GM19468 (cell line): ENCODE data around the gene CYB561D1.
A peak's percentile ranks its signal among the peaks of the same experiment; 100 is the strongest.

ENCODE experiments used
- ATAC-seq: cut with Tn5 transposase; IDR thresholded peaks from one replicate; pipeline ENCODE4 v1.9.1; 2021; ENCODE audit warnings: mild to moderate bottlenecking, moderate library complexity, moderate number of reproducible peaks; ENCODE audit not compliant: unreplicated experiment; ENCODE audit errors: extremely low read depth

Gene CYB561D1

DNA sequence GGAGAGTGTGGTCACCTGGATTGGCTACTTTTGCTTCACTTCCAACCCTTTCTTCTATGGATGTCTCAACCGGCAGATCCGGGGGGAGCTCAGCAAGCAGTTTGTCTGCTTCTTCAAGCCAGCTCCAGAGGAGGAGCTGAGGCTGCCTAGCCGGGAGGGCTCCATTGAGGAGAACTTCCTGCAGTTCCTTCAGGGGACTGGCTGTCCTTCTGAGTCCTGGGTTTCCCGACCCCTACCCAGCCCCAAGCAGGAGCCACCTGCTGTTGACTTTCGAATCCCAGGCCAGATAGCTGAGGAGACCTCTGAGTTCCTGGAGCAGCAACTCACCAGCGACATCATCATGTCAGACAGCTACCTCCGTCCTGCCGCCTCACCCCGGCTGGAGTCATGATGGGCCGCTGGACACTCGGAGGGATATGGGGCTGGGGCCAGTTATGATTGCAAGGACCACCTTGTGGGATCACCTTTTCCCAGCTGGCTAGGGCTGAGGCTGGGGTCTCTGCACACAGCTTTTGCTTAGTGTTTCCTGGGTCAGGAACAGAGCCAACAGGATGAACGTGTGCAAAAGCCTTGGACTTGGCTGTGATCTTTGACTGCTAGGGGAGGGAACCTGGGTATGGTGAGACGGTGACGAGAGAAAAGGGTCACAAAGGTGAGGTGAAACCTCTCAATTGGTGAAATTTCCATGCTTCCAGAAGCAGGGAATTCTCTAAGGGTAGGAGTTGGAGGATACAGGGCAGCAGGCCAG lies 50.3 kb downstream of the CYB561D1 start:
- no peak for ATAC-seq

DNA sequence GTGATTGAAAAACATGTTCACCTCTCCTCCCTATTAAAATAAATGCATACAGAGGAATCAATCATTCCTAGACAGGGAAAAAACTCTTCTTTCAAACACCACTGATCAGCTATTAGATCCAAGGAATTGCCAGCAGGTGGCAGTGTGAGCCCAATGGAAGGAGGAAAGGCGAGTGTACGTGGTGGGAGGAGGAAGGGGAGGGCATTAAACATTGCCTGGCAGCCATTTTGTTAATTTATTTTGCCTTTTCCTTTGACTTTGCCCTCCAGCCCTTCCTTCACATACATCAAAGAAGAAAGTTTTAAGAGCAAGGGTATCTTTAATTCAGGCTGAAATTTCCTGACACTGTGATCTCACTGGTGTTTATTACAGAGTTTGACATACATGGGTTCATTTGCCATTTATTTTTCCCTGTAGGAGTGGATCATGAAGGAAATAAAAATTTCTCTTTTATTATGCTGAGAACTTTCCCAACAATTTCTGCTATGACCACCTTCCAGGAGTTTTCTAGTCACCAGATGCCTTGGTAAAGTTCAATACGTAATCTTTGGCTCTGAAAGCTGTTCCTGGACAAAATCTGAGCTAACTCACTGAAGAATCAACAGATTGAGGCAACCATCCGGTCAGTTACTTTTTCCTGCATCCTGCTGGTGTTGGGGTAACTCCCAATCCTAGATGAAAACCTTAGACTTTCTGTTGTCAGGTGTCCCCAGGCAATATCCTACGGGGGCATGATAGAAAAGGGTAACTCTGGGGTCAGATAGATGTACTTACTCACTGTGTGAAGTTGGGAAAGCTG lies 52.6 kb downstream of the CYB561D1 start:
- ATAC-seq = no peak

DNA sequence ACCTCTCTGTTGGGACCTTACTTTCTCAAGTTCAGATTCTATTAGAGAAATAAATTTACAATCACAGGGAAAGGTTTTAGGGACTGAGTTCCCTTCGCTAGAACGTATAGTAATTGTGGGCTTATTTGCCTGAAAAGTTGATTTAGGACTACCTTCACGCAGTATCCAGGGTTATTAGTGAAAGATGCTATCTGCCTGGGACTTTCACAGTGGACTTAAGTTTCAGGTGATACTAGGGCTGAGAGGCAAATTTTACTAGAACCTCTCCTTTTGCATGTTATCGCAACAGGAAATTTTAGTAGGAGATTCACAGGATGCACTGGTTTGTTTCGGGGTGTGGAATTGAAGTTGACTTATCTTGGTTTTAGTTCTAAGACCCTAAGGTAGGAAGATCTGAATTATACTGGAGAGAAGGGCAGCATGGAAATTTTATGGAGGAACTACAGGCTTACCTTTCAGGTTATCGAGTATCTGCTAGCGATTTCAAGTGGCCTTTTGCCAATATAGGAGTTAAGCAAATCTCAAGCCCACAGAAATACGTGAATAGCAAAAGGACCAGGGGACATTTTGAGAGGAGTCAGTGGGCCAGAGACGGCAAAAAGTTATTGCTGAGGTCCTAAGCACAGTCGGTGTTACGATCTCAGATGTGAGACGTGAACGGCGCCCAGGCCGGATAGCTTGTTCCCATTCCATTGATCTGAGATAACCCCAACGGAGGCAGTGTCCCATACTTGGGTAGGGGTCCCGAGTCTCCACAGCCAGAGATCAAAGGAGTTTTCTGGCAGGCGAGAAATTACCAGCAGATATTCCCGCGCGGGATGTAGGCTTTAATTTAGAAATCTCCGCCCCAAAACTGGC lies 53.8 kb downstream of the CYB561D1 start:
- ATAC-seq = no peak

DNA sequence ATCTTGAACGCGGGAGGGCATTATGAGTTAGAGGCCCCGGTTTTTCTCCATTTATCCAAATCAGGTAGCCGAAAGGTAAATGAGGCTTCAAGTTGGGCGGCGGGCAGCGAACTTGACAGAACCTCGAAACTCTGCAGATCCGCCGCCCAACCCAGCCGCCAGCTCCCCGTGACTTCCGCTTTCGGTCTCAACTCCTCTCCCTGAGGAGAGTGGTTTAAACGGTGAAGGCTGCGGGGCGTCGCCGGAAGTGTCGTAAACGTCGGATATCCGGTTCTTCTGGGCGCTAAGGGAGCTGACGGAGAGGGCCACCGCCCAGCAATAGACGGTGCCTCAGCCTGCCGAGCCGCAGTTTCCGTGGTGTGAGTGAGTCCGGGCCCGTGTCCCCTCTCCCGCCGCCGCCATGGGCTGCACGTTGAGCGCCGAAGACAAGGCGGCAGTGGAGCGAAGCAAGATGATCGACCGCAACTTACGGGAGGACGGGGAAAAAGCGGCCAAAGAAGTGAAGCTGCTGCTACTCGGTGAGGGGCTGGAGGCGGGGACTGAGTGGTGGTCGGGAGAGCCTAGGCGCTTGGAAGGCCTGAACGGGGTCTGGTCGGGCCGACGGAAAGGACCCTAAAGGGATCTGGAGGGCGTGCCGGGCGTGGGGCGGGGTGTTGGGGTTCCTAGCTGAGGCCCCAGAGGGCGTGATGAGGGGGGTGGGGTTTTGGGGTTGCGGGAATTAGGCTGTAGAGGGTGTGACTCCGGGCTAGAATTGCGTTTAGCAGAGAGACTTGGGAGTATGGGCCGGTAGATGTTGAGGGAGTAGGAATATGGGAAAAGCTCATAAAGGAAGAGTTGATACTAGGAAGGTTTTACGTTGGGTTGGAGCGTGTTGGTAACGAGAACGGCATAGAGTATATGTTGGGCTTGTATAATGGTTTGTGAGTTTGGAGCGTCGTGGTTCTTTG lies 54.7 kb downstream of the CYB561D1 start, which contains the start of gene GNAI3:
TSS of gene GNAI3 (plus strand) at position 295 of the 947 bp plus-strand sequence. CDS start at position 401, 106 bp downstream.
- ATAC-seq = peak; percentile 96
